ENCODE results near the gene EIF2S2. TPM values are rescaled to one million over a fixed set of nuclear protein-coding genes. Genes with fewer than 3 reads are reported as not detected.

The EIF2S2 gene
- total and polyA plus RNA-seq, 5 donors from 2014 or later = 21.1 to 29.0 (median 23.2) TPM

DNA sequence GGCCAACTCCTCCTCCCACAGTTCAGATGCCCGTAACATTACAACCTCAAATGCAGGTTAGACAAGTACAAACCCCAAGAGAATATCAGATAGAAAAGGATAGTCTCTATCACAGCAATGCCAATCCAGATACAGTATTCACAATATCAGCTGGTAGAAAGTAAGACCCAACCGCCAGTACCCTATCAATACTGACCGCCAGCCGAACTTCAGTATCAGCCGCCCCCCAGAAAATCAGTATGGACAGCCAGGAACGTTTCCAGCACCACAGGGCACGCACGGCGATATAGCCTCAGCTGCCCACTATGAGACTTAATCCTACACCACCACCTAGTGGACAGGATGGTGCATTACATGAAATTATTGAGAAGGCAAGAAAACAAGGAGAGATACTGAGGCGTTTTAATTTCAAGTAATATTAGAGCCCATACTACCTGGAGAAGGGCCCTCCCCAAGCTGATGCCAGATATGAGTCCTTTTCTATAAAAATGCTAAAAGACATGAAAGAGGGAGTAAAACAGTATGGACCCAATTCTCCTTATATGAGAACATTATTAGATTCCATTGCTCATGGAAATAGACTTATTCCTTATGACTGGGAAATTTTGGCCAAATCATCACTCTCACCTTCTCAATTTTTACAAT lies 17.6 kb upstream of the EIF2S2 start:
- H3K36me3 ChIP-seq (ENCODE audit: control insufficient read depth, insufficient read depth, low read length) = no peaks in the 10 kb centered on the region
- H3K4me3 ChIP-seq (ENCODE audit: low read depth, low read length) = no peak overlapping the region
- H3K9me3 Mint-ChIP-seq = no peaks in the 10 kb centered on the region
- H3K27me3 Mint-ChIP-seq = peaks cover 45% of the 10 kb centered on the region
- peak overlapping the region in 2 of 4 donors; percentile 56 to 70 for H3K4me3 Mint-ChIP-seq
- DNase-seq (peak; percentile 50 to 77 (median 72)), ATAC-seq (ENCODE audit: low read depth in 2 of 2) (peak; percentile 83 to 84)
- no peaks in the 10 kb centered on the region for H3K27me3 ChIP-seq (ENCODE audit: control insufficient read depth, insufficient read depth, low read length)
- H3K27ac ChIP-seq (ENCODE audit: insufficient read depth, low read length, poor library complexity, severe bottlenecking) = no peak overlapping the region
- H3K4me1 ChIP-seq (ENCODE audit: control insufficient read depth, insufficient read depth, low read length, poor library complexity, severe bottlenecking) = peaks cover 5% of the 10 kb centered on the region
- H3K4me1 Mint-ChIP-seq = peaks cover 0 to 8% (median 2%) of the 10 kb centered on the region in 4 donors
- H3K27ac Mint-ChIP-seq = no peak overlapping the region
- no peaks in the 10 kb centered on the region for H3K36me3 Mint-ChIP-seq
- no peaks in the 10 kb centered on the region for H3K9me3 ChIP-seq (ENCODE audit: control insufficient read depth in 2 of 2, low read length in 2 of 2)

GRCh38 chr20:34127792-34128191 lies 15.7 kb upstream of the EIF2S2 start:
- no peaks in the 10 kb centered on the region for H3K36me3 Mint-ChIP-seq
- ATAC-seq (ENCODE audit: low read depth in 2 of 2) = no peak
- Histone ChIP-seq H3K4me1 (ENCODE audit: control insufficient read depth, insufficient read depth, low read length, poor library complexity, severe bottlenecking) (peaks cover 5% of the 10 kb centered on the region), H3K27ac (ENCODE audit: insufficient read depth, low read length, poor library complexity, severe bottlenecking) (no peak overlapping the region), H3K36me3 (ENCODE audit: control insufficient read depth, insufficient read depth, low read length) (no peaks in the 10 kb centered on the region), H3K4me3 (ENCODE audit: low read depth, low read length) (no peak overlapping the region), H3K9me3 (ENCODE audit: control insufficient read depth in 2 of 2, low read length in 2 of 2) (no peaks in the 10 kb centered on the region), H3K27me3 (ENCODE audit: control insufficient read depth, insufficient read depth, low read length) (no peaks in the 10 kb centered on the region)
- peaks cover 42% of the 10 kb centered on the region for H3K27me3 Mint-ChIP-seq
- no peak overlapping the region for H3K27ac Mint-ChIP-seq
- H3K4me1 Mint-ChIP-seq = peaks cover 0 to 8% (median 2%) of the 10 kb centered on the region in 4 donors
- no peak overlapping the region for H3K4me3 Mint-ChIP-seq
- DNase-seq = no peak
- H3K9me3 Mint-ChIP-seq = peaks cover 0 to 1% (median 0%) of the 10 kb centered on the region in 7 donors

GRCh38 chr20:34124469-34125249 lies 12.6 kb upstream of the EIF2S2 start:
- no peaks in the 10 kb centered on the region for H3K9me3 ChIP-seq (ENCODE audit: control insufficient read depth in 2 of 2, low read length in 2 of 2)
- ATAC-seq (ENCODE audit: low read depth in 2 of 2) (no peak), DNase-seq (no peak)
- H3K4me1 ChIP-seq (ENCODE audit: control insufficient read depth, insufficient read depth, low read length, poor library complexity, severe bottlenecking) = peaks cover 4% of the 10 kb centered on the region
- Mint-ChIP-seq H3K36me3 (no peaks in the 10 kb centered on the region), H3K27ac (no peak overlapping the region), H3K4me3 (no peak overlapping the region), H3K4me1 (peaks cover 0 to 6% (median 2%) of the 10 kb centered on the region in 4 donors), H3K27me3 (peaks cover 39% of the 10 kb centered on the region), H3K9me3 (peaks cover 0 to 1% (median 0%) of the 10 kb centered on the region in 7 donors)
- no peaks in the 10 kb centered on the region for H3K27me3 ChIP-seq (ENCODE audit: control insufficient read depth, insufficient read depth, low read length)
- no peaks in the 10 kb centered on the region for H3K36me3 ChIP-seq (ENCODE audit: control insufficient read depth, insufficient read depth, low read length)
- H3K27ac ChIP-seq (ENCODE audit: insufficient read depth, low read length, poor library complexity, severe bottlenecking) = no peak overlapping the region
- H3K4me3 ChIP-seq (ENCODE audit: low read depth, low read length) = no peak overlapping the region

GRCh38 chr20:34123309-34123708 lies 11.3 kb upstream of the EIF2S2 start:
- Mint-ChIP-seq H3K27ac (no peak overlapping the region), H3K36me3 (no peaks in the 10 kb centered on the region), H3K4me3 (no peak overlapping the region), H3K27me3 (peaks cover 41% of the 10 kb centered on the region), H3K9me3 (peaks cover 0 to 1% (median 0%) of the 10 kb centered on the region in 7 donors), H3K4me1 (peaks cover 0 to 2% (median 0%) of the 10 kb centered on the region in 4 donors)
- Histone ChIP-seq H3K9me3 (ENCODE audit: control insufficient read depth in 2 of 2, low read length in 2 of 2) (no peaks in the 10 kb centered on the region), H3K4me1 (ENCODE audit: control insufficient read depth, insufficient read depth, low read length, poor library complexity, severe bottlenecking) (no peaks in the 10 kb centered on the region), H3K4me3 (ENCODE audit: low read depth, low read length) (no peak overlapping the region), H3K27ac (ENCODE audit: insufficient read depth, low read length, poor library complexity, severe bottlenecking) (no peak overlapping the region), H3K27me3 (ENCODE audit: control insufficient read depth, insufficient read depth, low read length) (no peaks in the 10 kb centered on the region), H3K36me3 (ENCODE audit: control insufficient read depth, insufficient read depth, low read length) (no peaks in the 10 kb centered on the region)
- DNase-seq (no peak), ATAC-seq (ENCODE audit: low read depth in 2 of 2) (no peak)

- Mint-ChIP-seq H3K4me3 (no peak overlapping the region), H3K36me3 (no peaks in the 10 kb centered on the region), H3K27ac (no peak overlapping the region), H3K4me1 (peaks cover 0 to 2% (median 0%) of the 10 kb centered on the region in 4 donors), H3K27me3 (peaks cover 37% of the 10 kb centered on the region), H3K9me3 (peaks cover 0 to 1% (median 0%) of the 10 kb centered on the region in 7 donors)
- ATAC-seq (ENCODE audit: low read depth in 2 of 2) (no peak), DNase-seq (no peak)
- Histone ChIP-seq H3K27ac (ENCODE audit: insufficient read depth, low read length, poor library complexity, severe bottlenecking) (no peak overlapping the region), H3K4me3 (ENCODE audit: low read depth, low read length) (no peak overlapping the region), H3K9me3 (ENCODE audit: control insufficient read depth in 2 of 2, low read length in 2 of 2) (no peaks in the 10 kb centered on the region), H3K4me1 (ENCODE audit: control insufficient read depth, insufficient read depth, low read length, poor library complexity, severe bottlenecking) (no peaks in the 10 kb centered on the region), H3K36me3 (ENCODE audit: control insufficient read depth, insufficient read depth, low read length) (no peaks in the 10 kb centered on the region), H3K27me3 (ENCODE audit: control insufficient read depth, insufficient read depth, low read length) (no peaks in the 10 kb centered on the region)
These were observed 10.4 kb upstream of the EIF2S2 start for GRCh38 chr20:34122274-34122980.

DNA sequence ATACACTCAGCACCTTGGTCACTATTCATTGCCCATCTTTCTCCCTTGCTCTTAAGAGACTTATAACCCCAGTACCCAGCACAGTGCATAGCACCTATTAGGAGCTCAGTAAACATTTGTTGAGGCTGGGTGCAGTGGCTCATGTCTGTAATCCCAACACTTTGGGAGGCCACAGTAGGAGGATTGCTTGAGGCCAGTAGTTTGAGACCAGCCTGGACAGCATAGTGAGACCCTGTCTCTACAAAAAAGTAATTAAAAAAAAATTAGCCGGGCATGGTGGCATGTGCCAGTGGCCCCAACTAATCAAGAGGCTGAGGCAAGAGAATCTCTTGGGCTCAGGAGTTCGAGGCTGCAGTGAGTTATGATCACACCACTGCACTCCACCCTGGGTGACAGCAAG lies 8.2 kb upstream of the EIF2S2 start:
- Mint-ChIP-seq H3K4me3 (no peak overlapping the region), H3K4me1 (peaks cover 0 to 2% (median 0%) of the 10 kb centered on the region in 4 donors)
- H3K9me3 ChIP-seq (ENCODE audit: control insufficient read depth in 2 of 2, low read length in 2 of 2) = no peaks in the 10 kb centered on the region

DNA sequence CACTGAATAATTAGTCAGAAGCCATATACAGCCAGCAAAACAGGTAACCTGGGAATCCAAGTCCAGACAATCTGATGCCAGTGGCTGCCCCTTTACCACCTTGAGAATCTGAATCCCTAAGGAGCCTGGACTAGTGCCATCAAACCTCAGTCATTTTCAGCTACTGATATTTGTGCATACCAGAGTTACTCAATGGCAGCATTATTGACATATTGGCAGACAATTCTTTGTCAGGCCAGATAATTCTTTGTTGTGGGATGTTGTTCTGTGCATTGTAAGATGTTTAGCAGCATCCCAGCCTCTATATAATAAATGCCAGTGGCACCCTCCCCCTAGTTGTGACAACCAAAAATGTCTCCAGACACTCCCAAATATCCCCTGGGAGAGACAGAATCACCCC lies 3.2 kb upstream of the EIF2S2 start:
- no peak overlapping the region for H3K27ac ChIP-seq (ENCODE audit: insufficient read depth, low read length, poor library complexity, severe bottlenecking)
- Mint-ChIP-seq H3K4me3 (no peak overlapping the region), H3K27me3 (peaks cover 23% of the 10 kb centered on the region), H3K9me3 (peaks cover 0 to 1% (median 0%) of the 10 kb centered on the region in 7 donors), H3K27ac (no peak overlapping the region), H3K36me3 (peaks cover 3% of the 10 kb centered on the region), H3K4me1 (peaks cover 5 to 27% (median 16%) of the 10 kb centered on the region in 4 donors)
- no peak for ATAC-seq (ENCODE audit: low read depth in 2 of 2)
- peaks cover 17% of the 10 kb centered on the region for H3K4me1 ChIP-seq (ENCODE audit: control insufficient read depth, insufficient read depth, low read length, poor library complexity, severe bottlenecking)
- DNase-seq = no peak
- no peaks in the 10 kb centered on the region for H3K36me3 ChIP-seq (ENCODE audit: control insufficient read depth, insufficient read depth, low read length)
- H3K9me3 ChIP-seq (ENCODE audit: control insufficient read depth in 2 of 2, low read length in 2 of 2) = no peaks in the 10 kb centered on the region
- H3K27me3 ChIP-seq (ENCODE audit: control insufficient read depth, insufficient read depth, low read length) = no peaks in the 10 kb centered on the region
- H3K4me3 ChIP-seq (ENCODE audit: low read depth, low read length) = no peak overlapping the region

More for the DNA sequence above, 8.2 kb upstream of the EIF2S2 start:
- DNase-seq = no peak
- Histone ChIP-seq H3K27ac (ENCODE audit: insufficient read depth, low read length, poor library complexity, severe bottlenecking) (no peak overlapping the region), H3K4me3 (ENCODE audit: low read depth, low read length) (no peak overlapping the region), H3K27me3 (ENCODE audit: control insufficient read depth, insufficient read depth, low read length) (no peaks in the 10 kb centered on the region), H3K4me1 (ENCODE audit: control insufficient read depth, insufficient read depth, low read length, poor library complexity, severe bottlenecking) (no peaks in the 10 kb centered on the region), H3K36me3 (ENCODE audit: control insufficient read depth, insufficient read depth, low read length) (no peaks in the 10 kb centered on the region)
- Mint-ChIP-seq H3K36me3 (no peaks in the 10 kb centered on the region), H3K27me3 (peaks cover 29% of the 10 kb centered on the region), H3K27ac (no peak overlapping the region), H3K9me3 (peaks cover 0 to 1% (median 0%) of the 10 kb centered on the region in 7 donors)
- ATAC-seq (ENCODE audit: low read depth in 2 of 2) = no peak
